HTERT RPE-1 (cell line): ENCODE results near the gene DLGAP1.

Experiments
- in situ Hi-C: fragments of 300-500 bp; cut with MboI; formaldehyde crosslinking; loops from 4 replicates; pipeline ENCODE4 v1.14.3; 2020; ENCODE audit warnings: low sequenced_read_pairs

Gene DLGAP1

GRCh38 chr18:3529077-3529476 lies 926.0 kb downstream of the DLGAP1 start:
- in situ Hi-C loops = no loop called here

GRCh38 chr18:3528231-3528630 lies 926.9 kb downstream of the DLGAP1 start:
- in situ Hi-C loops = no loop called here

GRCh38 chr18:3526421-3527354 lies 928.4 kb downstream of the DLGAP1 start:
- in situ Hi-C loops = no loop called here

GRCh38 chr18:3525870-3526420 lies 929.2 kb downstream of the DLGAP1 start:
- in situ Hi-C loops = no loop called here

- in situ Hi-C loops = no loop called here
Observed at GRCh38 chr18:3524706-3525105, 930.4 kb downstream of the DLGAP1 start.

- in situ Hi-C loops = no loop called here
Observed at GRCh38 chr18:3520230-3521085, 934.6 kb downstream of the DLGAP1 start.

GRCh38 chr18:3514312-3515216 lies 940.5 kb downstream of the DLGAP1 start:
- in situ Hi-C loops = no loop called here

- in situ Hi-C loops = no loop called here
Observed at GRCh38 chr18:3513481-3513880, 941.6 kb downstream of the DLGAP1 start.

- in situ Hi-C loops = no loop called here
Observed at GRCh38 chr18:3511980-3512379, 943.1 kb downstream of the DLGAP1 start.

GRCh38 chr18:3510896-3511295 lies 944.2 kb downstream of the DLGAP1 start:
- in situ Hi-C loops = no loop called here

GRCh38 chr18:3510024-3510423 lies 945.1 kb downstream of the DLGAP1 start:
- in situ Hi-C loops = no loop called here

- in situ Hi-C loops = no loop called here
Observed at GRCh38 chr18:3508576-3509549, 946.2 kb downstream of the DLGAP1 start.

- in situ Hi-C loops = no loop called here
Observed at GRCh38 chr18:3504637-3505036, 950.5 kb downstream of the DLGAP1 start.

GRCh38 chr18:3502650-3503049 lies 952.5 kb downstream of the DLGAP1 start:
- in situ Hi-C loops = no loop called here

GRCh38 chr18:3500016-3500415 lies 955.1 kb downstream of the DLGAP1 start:
- in situ Hi-C loops = no loop called here

GRCh38 chr18:3499501-3499900 lies 955.6 kb downstream of the DLGAP1 start:
- in situ Hi-C loops = no loop called here

GRCh38 chr18:3498698-3499471 lies 956.2 kb downstream of the DLGAP1 start:
- in situ Hi-C loops = no loop called here

- in situ Hi-C loops = no loop called here
Observed at GRCh38 chr18:3495691-3496430, 959.2 kb downstream of the DLGAP1 start.
